DND-41 (cell line): ENCODE results near the gene PI16.

Experiments
- EZH2 ChIP-seq: IDR thresholded peaks from 3 replicates; pipeline ENCODE4 v1.6.1; 2012; ENCODE audit warnings: borderline replicate concordance, low read depth, mild to moderate bottlenecking, moderate library complexity, low read length, inconsistent platforms; ENCODE audit not compliant: severe bottlenecking
- TF ChIP-seq, protein P1 (sequence below): IDR thresholded peaks from 2 replicates; pipeline ENCODE4 v1.5.1; 2012; ENCODE audit warnings: borderline replicate concordance, low read length, moderate library complexity, mild to moderate bottlenecking; ENCODE audit not compliant: poor library complexity, severe bottlenecking; ENCODE audit errors: extremely low read depth

DNA sequence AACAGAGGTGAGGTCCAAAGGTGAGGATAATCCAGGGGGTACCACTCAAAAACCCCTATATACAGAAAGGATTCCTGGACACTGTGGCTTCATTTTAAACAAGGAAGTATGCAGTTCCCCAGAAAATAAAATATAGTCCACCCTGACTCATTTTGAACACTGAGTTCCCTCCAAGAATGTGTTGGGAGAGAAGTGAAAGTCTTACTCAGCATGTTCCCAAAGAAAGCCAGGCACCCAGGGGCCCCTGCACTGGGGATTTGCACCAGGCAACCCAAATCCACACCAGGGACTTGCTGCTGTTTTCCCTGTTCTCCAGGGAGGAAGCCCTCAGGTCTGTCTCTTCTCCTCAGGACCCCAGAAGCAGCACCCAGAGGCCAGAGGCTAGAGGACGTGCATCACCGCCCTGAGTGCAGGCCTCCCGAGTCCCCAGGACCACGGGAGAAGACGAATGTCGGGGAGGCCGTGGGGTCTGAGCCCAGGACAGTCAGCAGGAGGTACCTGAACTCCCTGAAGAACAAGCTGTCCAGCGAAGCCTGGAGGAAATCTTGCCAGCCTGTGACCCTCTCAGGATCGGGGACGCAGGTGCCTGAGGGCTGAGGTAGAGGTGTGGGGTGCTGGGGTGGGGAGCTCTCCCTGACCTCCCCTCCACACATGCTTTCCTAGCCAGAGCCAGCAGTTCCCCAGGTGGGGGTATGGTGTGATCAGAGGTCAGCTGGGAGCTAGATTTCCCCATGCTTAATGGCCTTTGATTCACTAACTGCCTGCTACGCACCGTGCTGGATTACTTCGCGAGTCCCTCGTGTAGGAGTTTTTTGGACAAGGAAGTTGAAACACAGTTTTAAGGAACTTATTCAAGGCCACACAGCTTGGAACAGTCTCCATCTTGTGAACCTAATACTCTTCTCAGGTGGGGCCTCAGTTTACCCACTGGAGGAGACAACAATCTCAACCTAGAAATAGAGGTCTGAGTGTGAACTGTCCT, 54.2 kb downstream of the PI16 start:
- TF ChIP-seq, protein P1, sequence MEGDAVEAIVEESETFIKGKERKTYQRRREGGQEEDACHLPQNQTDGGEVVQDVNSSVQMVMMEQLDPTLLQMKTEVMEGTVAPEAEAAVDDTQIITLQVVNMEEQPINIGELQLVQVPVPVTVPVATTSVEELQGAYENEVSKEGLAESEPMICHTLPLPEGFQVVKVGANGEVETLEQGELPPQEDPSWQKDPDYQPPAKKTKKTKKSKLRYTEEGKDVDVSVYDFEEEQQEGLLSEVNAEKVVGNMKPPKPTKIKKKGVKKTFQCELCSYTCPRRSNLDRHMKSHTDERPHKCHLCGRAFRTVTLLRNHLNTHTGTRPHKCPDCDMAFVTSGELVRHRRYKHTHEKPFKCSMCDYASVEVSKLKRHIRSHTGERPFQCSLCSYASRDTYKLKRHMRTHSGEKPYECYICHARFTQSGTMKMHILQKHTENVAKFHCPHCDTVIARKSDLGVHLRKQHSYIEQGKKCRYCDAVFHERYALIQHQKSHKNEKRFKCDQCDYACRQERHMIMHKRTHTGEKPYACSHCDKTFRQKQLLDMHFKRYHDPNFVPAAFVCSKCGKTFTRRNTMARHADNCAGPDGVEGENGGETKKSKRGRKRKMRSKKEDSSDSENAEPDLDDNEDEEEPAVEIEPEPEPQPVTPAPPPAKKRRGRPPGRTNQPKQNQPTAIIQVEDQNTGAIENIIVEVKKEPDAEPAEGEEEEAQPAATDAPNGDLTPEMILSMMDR: no peak
- TF ChIP-seq EZH2: no peak
